ENCODE data around the gene PLCG2.
"Not testable (repeated sequence)": the region's sequence is repeated elsewhere in the genome, so short reads cannot be mapped to it uniquely, and the experiment has no call there.

Gene PLCG2

DNA sequence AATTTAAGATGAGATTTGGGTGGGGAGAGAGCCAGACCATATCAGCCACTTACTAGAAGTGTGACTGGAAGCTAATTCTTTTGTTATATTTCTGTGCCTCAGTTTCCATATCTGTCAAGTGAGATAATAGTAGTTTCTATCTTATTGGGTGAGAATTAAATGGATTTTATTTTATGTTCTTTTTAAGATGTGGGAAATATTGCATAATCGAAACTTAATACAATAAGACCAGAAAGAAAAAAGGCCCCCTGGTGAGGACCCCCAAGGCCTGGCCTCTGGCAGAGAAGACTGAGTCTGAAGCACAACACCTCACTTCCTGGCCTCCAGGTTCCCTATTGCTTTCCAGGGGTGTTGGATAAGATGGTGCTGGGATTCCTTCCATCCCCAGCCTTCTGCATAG, 13.7 kb downstream of the PLCG2 start:
- DNase-seq: no peak

DNA sequence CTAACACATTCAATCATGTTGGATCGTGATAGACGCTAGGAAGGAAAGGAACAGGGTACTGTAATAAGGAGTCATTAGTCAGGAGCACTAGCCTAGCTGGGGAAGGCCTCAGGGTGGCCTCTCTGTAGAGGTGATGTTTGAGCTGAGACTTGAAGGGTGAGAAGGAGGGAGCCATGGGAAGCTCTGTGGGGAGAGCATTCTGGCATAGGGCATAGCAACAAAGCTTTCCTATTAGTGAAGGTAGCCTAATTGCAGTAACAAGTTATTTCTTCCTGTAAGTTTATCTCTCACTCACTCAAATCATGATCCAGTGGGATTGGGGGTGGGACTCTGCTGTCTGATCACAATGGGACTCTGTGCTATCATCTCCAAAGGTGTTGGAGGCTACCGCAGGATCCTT, 16.1 kb downstream of the PLCG2 start:
- no peak for DNase-seq

DNA sequence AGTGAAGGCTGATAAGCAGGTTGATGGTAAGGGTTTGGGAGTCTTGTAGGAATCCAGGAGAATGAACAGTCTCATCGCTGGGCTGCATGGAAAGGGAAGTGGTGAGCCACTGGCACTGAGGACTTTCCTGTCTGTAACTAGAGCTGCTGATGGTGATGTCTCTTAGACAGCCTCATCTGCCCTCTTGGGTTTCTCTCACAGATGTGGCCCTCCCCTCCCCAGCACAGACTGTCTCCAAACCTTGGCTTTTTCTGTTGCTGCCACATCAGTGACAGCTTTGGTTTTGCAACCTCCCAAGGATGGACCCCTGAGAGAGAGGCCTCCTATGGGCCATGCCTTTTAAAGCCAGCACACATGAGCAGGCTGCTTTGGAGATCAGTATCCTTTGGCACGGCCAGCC, 16.9 kb downstream of the PLCG2 start:
- DNase-seq: no peak

DNA sequence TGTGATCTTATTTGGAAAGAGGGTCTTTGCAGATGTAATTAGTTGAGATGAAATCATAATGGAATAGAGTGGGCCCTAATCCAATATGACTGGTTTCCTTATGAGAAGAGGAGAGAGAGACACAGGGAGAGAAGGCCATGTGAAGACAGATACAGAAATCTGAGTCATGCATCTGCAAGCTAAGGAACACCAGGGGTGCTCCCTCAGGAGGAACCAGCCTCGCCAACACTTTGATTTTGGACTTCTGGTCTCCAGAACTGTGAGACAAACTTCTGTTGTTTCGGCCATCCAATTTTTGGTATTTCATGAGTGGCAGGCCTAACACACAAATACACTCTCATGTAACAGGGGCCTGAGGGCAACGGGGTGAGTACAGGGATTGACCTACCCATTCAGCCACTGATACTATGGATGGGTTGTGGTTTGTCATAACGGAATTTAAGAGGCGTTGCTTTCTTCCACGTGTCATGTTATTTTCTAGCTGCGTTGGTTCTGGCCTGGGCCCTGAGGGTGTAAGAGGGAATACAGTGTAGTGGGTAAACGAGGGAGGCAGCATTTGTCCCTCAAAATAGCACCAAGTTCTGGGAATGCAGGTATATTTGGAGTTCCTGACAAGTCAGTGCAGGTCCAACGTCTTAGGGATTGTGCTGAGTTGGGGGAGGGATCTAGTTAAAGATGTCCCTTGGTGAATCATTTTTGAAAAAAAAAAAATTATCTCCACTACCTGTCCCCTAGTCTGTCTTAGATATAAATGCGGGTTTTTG, 17.7 kb downstream of the PLCG2 start:
- no peak for DNase-seq

DNA sequence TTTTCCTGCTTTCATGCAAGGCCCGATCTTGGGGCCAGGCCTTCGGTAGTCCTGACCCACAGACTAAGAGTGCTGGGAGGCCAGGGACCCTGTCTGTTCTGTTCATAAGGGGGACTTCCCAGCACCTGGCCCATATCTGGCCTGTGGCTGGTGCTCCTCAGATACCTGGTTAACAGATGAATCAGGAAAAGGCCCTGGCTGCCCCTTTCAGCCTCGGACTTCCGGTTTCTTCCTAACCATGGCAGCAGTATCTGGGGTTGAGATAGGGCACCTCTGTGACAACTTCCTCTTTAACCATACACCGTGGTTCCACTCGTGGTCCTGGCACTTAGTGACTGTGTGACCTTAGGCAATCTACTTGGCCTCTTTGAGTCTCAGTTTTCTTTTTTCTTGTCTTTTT, 18.4 kb downstream of the PLCG2 start:
- DNase-seq: no peak

DNA sequence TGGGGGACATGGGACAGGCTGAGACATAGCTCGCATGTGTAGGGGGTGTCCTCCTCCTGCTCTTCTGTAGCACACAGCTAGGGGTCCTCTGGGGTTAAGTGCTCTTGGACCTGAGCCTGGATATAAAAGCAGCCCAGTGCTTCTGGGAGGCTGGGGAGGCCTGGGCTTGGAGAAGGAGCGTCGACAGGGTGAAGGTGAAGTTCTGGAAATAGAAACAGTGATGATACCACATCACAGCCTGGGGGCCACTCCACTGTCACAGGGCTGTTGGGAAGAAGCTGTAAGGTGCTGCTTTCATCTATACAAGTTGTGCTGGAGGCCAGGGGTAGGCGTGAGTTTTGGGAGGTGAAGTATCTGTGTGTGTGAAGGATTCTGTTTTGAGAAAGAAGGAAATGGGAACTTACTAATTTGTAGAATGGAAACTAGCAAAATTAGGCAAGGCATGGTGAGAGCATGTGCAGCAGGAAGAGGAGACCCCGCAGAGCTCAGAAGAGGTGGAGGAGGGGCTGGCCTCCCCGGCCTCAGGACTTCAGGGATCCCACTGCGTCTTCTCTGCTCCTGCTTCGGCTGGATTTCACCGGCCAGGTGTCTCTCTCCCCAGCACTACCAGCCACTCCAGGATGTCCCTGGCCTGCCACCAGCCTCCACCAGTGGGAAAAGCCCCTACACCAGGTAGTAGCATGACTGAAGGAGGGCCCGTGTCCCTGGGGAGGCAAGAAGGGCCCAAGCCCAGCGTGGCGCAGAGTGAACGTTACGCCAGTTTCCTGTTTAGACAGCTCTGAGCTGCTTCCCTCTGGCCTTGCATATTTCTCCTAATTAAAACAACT, 19.4 kb downstream of the PLCG2 start:
- DNase-seq: no peak

DNA sequence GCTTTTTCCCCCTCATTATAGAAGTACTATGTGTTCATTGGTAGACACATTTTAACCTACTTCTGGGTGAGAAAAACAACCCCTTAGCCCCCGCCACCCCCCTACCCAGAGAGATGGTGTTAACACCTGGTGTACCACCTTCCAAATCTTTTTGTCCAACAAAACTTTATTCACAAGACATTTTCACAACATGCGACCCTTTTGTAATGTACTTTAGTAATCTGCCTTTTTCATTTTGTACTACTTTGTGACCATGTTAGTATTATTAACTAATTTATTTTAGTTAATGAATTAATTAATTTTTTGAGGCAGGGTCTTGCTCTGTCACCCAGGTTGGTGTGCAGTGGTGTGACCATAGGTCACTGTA, 20.0 kb downstream of the PLCG2 start:
- DNase-seq: no peak

DNA sequence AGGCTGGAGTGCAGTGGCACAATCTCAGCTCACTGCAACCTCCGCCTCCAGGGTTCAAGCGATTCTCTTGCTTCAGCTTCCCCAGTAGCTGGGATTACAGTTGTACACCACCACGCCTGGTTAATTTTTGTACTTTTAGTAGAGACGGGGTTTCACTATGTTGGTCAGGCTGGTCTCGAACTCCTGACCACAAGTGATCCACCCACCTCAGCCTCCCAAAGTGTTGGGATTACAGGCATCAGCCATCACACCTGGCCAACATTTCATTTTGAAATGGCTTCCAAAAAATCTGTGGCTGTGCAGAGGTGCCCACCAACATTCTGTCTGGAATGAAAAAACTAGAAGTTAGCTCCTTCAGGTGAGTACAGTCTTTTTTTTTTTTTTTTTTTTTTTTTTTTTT, 22.6 kb downstream of the PLCG2 start:
- not testable (repeated sequence) for DNase-seq

DNA sequence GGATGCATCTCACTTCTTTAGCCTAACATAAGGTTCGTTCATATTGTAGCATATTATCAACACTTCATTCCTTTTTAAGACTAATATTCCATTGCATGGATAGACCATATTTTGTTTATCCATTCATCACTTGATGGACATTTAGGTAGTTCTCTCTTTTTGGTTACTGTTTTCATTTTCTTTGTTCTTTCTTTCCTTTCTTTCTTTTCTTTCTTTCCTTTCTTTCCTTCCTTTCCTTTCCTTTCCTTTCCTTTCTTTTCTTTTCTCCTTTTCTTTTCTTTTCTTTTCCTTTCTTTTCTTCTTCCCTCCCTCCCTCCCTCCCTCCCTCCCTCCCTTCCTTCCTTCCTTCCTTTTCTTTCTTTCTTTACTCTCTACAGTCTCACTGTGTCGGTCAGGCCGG, 24.2 kb downstream of the PLCG2 start:
- no peak for DNase-seq

DNA sequence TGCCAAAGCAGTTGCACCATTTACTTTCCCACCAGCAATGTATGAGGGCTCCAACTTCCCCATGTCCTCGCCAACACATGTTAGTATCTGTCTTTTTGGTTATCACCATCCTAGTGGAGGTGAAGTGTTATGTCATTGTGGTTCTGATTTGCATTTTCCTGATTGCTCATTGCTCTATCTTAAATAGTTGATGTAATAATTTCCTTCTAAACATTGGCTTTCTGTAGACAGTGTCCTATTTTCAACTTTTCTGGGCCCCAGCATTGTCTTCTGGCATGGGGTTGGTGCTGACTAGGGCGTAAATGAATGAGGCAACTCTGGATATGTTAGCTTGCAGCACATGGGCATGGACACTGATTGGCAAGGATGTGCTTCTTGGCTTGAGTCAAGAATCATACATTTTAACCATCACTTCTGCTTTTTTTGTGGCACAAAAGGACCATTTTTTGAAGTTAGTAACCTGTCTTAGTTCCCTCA, 25.1 kb downstream of the PLCG2 start:
- no peak for DNase-seq

DNA sequence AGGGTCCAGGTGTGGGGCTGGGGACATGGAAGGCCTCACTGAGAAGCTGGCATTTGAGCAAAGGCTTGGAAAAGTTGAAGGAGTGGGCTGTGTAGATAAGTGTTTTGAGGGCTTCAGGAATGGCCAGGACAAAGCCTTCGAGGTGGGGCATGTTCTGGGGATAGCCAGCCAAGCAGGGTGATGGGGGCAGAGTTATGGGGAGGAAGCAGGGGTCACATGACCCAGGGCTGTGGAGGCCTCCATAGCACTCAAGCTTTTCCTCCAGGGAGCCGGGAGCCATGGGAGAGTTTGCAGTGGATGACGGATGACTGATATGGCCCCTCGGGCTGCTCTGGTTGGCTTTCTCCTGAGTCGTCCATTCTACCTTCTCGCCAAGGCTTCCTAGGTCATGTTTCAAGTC, 27.6 kb downstream of the PLCG2 start:
- no peak for DNase-seq

DNA sequence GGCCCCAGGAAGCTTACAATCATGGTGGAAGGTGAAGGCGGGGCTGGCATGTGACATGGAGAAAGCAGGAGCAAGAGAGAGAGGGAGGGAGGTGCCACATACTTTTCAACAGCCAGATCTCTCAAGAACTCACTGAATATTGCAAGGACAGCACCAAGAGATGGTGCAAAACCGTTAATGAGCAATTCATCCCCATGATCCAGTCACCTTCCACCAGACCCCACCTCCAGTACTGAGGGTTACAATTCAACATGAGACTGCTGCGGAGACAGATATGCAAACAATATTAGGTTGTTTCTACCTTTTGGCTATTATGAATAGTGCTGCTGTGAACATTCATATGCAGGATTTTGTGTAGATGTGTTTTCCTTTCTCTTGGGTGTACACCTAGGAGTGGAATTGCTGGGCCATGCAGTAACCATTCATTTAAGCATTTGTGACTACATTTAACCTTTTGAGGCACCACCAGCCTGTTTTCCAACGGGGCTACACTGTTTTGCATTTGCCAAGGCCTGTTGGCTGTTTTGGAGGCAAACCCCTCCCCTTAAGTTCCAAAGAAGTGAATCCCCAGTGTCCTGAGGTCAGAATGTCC, 28.8 kb downstream of the PLCG2 start:
- DNase-seq: no peak

DNA sequence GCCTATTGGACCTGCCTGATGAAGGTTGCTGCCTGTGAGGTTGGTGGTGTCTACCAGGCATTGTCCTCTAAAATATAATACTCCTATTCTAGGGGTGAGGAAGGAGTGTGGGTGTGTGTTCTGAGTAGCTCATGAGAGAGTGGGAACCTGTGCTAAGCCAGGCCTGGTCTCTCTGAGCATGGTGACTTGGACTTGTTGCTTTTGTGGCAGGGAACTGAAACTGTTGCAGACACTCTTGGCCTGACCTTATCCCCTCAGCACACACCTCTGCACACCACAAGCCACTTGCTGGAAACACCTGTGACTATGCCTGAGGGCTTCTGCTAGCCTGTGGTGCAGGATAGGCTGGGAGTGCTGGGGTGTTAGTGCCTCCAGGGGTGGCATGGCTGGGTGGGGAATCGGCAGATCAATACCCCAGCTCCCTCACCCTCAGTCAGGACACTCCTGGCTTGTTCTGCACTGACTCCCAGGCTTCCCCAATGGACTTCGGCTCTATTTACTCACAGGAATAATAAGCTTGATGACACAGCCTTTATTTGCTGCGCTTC, 29.9 kb downstream of the PLCG2 start:
- DNase-seq: no peak

DNA sequence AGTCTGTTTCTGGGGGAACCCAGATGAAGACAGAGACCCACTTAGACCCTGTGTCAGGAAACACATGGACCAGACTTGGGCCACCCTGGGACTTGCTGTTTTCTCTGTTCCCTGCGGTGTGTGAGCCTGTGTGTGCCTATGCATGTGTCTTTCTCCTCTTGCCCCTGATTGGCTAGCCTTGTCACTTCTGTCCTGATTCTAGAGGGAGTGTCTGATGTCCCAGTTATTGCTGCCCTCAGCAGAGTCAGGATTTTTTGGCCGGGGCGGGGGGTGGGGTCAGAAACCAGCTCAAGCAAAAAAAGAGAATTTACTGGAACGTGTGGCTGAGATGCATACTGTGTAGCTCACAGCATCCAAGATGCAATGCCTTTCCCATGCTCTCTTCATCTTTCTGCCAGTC, 30.5 kb downstream of the PLCG2 start:
- no peak for DNase-seq

DNA sequence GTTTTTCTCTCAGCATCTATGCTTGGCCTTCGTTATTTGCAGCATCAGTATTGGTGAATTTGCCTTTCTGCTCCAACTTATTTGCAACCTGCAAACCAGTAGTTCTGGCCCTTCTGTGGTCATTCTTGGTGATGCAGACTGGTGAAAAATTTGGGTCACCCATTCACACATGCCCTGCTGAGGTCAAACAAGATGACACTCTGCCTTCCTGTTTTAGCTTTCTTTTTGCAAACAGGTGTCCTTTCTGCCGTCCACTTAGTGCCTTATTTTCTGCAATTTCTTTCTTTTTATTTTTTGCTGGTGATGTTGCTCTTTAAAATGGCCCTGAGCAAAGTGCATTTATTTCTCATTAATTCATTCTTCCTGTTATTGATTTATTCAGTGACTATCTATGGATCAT, 31.3 kb downstream of the PLCG2 start:
- DNase-seq: no peak

DNA sequence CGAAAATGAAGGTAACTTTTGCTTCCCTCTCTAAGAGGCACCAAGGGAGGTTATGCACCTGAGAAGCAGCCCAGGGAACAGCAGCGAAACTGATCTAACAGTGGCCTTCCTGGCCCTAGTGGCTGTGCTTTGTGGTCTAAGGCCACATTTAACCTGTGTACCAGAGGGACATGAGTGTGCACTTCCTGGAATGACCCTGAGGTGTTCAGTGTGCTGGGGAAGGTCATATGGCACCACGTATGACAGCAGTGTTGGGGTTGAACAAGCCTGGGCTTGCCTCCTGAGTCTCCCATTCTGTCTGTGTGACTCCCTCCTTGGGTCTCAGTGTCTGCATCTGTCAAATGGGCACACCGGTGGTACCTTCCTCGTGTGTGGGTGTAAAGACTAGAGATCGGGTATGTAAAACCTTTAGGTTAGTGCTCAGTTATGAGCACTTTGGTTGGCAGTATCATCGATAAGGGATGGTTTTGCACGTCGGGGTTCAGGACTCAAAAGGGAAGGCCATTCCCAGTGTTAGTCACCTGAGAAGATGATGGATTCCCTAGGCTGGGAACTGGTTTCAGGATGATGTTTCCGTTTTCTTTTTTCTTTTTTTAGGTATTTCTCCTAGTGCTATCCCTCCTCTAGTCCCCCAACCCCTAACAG, 31.9 kb downstream of the PLCG2 start:
- no peak for DNase-seq

DNA sequence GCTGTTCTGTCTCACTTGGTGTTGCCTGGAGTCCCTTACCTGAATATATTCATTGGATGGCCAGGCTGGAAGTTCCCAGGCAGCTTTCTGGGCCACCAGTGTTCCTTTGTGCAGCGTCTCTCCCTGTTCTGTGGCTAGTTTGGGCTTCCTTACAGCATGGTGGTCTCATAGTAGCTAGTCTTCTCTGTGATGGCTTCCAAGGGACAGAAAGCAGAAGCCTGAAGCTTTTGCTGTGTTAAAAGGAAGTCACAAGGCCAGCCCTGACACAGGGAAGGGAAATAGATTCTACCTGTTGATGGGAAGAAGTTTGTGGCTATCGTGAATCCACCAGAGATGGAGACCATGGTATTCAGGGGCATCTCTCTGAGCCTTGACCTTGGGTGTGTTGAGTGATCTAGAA, 34.6 kb downstream of the PLCG2 start:
- no peak for DNase-seq

DNA sequence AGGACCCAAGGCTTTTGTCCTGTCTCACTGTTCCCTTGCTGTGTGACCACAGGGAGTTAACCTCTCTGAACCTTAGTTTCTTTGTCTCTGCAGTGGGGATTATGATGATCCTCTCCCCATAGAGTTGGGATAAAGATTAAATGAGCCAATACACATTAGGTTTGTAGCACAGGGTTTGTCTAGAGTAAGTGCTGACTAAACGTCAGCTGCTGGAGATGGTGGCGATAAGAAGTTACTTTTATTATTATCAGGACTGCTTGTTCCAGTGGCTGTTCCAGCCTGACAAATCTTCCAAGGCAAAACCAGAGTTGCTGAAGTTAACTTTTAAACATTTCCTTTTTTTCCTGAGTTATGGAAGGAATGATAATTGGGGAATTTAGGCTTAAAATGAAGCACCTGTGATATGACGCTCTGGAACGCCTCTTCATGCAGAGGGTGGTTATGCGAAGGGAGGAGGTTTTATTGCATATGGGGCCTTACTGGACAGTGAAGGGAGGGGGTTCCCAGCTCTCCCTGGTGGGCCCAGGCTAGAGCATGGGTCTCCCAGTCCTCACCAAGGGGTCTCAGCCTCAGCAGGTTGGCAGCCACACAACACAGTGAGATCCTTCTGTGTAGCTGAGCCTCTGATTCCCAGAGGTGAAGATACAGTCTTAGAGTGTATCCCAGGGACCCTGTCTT, 35.8 kb downstream of the PLCG2 start:
- no peak for DNase-seq

DNA sequence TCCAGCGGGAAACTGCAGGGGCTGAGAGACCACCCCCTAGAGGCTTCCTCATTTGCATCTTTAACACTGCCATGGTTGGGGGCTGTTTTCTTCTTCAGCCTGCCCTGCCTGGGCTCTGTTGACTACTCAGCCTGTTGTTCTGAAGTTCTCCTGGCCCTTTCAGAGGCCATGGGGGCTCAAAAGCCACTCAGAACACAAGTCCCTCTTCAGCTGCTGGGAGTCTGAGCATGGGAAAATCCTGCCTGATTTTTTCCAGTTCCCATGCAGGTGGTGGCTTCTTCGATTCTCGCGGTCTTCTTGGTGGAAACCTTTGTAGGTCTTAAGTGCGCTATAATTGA, 36.3 kb downstream of the PLCG2 start:
- no peak for DNase-seq

DNA sequence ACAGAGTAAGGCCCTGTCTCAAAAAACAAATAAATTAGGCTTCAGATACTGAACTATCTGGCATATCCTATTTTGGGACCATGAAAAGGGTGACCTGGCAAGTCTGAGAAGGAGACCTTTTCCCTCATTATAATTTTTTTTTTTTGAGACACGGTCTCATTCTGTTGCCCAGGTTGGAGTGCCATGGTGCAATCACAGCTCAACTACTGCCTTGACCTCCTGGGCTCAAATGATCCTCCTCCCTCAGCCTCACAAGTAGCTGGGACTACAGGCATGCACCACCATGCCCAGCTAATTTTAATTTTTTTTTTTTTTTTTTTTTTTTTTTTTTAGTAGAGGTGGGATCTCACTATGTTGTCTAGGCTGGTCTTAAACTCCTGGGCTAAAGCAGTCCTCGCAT, 37.3 kb downstream of the PLCG2 start:
- DNase-seq: no peak

DNA sequence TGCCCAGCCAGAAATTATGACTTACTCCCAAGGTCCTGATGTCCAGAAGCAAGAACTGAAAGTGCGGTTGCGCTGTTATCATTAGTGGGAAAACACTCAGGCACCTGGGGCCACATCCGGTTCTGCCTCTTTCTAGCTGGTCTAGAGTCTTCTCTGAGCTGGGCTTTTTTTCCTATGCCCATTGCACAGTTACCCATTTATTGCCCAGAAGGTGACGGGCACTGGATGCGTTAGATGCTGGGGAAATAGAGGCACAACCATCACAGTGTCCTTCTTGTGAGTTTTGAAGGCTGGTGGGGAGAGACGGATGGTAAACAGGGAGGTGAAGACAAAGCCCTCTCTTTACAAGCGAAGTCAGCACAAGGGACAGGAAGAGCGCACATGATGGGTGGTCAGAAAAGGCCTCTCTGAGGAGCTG, 37.7 kb downstream of the PLCG2 start:
- DNase-seq: no peak

DNA sequence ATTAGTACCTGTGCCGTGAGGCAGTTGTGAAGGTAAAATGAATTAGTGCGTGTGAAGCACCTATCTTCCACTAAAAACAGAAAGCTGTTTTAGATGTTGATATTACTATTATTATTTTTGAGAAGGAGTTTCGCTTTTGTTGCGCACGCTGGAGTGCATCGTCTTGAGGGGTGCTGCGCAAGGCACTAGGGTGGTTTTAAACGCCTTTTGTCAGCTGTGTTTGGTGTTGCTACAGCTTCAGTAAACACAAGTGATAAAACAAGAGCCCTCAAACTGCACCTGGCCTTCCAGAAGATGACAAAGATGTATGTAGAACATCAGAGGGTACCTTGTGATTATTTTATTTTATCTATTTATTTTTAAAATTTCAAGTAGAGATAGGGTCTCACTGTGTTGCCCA, 38.2 kb downstream of the PLCG2 start:
- no peak for DNase-seq

Data from 8988T (cell line).